H1 (cell line): Measurements from ENCODE around the gene SLC22A23. TPM values are rescaled to one million over a fixed set of nuclear protein-coding genes. Genes with fewer than 3 reads are reported as not detected.

ENCODE experiments used
- KDM4A ChIP-seq: IDR thresholded peaks from one replicate; pipeline ENCODE4 v1.7.1; 2012; ENCODE audit warnings: low read depth, mild to moderate bottlenecking, moderate library complexity, low read length, inconsistent platforms; ENCODE audit not compliant: severe bottlenecking
- SRF ChIP-seq: IDR thresholded peaks from 2 replicates; pipeline ENCODE4 v1.6.1; 2011; ENCODE audit warnings: mild to moderate bottlenecking, low read depth, low read length, moderate library complexity
- polyA plus RNA-seq, 7 experiments: library from polyadenylated mRNA; depleted of rRNA in 3 of 7; stranded (reverse) in 5 of 7; unstranded in 2 of 7; fragments of >200 nt in 5 of 7; fragments of 200-250 nt in 2 of 7; gene quantifications; 1 replicate in 5 of 7; 2 replicates in 1 of 7; 4 replicates in 1 of 7; pipeline versions ENCODE4 v1.2.1 to v1.2.3, GENCODE V29; 2011 to 2013; ENCODE audit warnings: missing spikeins in 2 of 7, mixed read lengths in 2 of 7
- total RNA-seq: library from RNA; stranded (reverse); fragmentation: NEBNext Ultra II Directional; extraction: Animal tissue kit (Norgen Biotek cat#: 25700); gene quantifications from 2 replicates; pipeline ENCODE4 v1.2.1, GENCODE V29; 2021
- TF ChIP-seq, protein P1 (sequence below): fragments of 300-600 bp; sonication (generic); IDR thresholded peaks from 2 replicates; pipeline ENCODE4 v1.7.1; 2012; ENCODE audit warnings: low read length, moderate library complexity, mild to moderate bottlenecking, inconsistent platforms; ENCODE audit not compliant: insufficient replicate concordance

SLC22A23 gene
- total and polyA plus RNA-seq, 2 of the 8 experiments (the other 6 are each of a cell fraction or from before 2014, with no cell fraction given) = 9.9 to 38.4 TPM

GRCh38 chr6:3456395-3456897 lies 404 bp downstream of the SLC22A23 start (continued):
- TF ChIP-seq, protein P1, sequence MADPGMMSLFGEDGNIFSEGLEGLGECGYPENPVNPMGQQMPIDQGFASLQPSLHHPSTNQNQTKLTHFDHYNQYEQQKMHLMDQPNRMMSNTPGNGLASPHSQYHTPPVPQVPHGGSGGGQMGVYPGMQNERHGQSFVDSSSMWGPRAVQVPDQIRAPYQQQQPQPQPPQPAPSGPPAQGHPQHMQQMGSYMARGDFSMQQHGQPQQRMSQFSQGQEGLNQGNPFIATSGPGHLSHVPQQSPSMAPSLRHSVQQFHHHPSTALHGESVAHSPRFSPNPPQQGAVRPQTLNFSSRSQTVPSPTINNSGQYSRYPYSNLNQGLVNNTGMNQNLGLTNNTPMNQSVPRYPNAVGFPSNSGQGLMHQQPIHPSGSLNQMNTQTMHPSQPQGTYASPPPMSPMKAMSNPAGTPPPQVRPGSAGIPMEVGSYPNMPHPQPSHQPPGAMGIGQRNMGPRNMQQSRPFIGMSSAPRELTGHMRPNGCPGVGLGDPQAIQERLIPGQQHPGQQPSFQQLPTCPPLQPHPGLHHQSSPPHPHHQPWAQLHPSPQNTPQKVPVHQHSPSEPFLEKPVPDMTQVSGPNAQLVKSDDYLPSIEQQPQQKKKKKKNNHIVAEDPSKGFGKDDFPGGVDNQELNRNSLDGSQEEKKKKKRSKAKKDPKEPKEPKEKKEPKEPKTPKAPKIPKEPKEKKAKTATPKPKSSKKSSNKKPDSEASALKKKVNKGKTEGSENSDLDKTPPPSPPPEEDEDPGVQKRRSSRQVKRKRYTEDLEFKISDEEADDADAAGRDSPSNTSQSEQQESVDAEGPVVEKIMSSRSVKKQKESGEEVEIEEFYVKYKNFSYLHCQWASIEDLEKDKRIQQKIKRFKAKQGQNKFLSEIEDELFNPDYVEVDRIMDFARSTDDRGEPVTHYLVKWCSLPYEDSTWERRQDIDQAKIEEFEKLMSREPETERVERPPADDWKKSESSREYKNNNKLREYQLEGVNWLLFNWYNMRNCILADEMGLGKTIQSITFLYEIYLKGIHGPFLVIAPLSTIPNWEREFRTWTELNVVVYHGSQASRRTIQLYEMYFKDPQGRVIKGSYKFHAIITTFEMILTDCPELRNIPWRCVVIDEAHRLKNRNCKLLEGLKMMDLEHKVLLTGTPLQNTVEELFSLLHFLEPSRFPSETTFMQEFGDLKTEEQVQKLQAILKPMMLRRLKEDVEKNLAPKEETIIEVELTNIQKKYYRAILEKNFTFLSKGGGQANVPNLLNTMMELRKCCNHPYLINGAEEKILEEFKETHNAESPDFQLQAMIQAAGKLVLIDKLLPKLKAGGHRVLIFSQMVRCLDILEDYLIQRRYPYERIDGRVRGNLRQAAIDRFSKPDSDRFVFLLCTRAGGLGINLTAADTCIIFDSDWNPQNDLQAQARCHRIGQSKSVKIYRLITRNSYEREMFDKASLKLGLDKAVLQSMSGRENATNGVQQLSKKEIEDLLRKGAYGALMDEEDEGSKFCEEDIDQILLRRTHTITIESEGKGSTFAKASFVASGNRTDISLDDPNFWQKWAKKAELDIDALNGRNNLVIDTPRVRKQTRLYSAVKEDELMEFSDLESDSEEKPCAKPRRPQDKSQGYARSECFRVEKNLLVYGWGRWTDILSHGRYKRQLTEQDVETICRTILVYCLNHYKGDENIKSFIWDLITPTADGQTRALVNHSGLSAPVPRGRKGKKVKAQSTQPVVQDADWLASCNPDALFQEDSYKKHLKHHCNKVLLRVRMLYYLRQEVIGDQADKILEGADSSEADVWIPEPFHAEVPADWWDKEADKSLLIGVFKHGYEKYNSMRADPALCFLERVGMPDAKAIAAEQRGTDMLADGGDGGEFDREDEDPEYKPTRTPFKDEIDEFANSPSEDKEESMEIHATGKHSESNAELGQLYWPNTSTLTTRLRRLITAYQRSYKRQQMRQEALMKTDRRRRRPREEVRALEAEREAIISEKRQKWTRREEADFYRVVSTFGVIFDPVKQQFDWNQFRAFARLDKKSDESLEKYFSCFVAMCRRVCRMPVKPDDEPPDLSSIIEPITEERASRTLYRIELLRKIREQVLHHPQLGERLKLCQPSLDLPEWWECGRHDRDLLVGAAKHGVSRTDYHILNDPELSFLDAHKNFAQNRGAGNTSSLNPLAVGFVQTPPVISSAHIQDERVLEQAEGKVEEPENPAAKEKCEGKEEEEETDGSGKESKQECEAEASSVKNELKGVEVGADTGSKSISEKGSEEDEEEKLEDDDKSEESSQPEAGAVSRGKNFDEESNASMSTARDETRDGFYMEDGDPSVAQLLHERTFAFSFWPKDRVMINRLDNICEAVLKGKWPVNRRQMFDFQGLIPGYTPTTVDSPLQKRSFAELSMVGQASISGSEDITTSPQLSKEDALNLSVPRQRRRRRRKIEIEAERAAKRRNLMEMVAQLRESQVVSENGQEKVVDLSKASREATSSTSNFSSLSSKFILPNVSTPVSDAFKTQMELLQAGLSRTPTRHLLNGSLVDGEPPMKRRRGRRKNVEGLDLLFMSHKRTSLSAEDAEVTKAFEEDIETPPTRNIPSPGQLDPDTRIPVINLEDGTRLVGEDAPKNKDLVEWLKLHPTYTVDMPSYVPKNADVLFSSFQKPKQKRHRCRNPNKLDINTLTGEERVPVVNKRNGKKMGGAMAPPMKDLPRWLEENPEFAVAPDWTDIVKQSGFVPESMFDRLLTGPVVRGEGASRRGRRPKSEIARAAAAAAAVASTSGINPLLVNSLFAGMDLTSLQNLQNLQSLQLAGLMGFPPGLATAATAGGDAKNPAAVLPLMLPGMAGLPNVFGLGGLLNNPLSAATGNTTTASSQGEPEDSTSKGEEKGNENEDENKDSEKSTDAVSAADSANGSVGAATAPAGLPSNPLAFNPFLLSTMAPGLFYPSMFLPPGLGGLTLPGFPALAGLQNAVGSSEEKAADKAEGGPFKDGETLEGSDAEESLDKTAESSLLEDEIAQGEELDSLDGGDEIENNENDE = no peak
- no peak for TF ChIP-seq SRF
- peak; percentile 10 for TF ChIP-seq KDM4A
